DOHH2 (cell line): ENCODE results near the gene VAPA.

Source experiments
- H3F3A ChIP-seq: fragments of 200-600 bp; sonication (generic), shearing (Covaris generic); 2 replicates; pipeline ENCODE4 v1.6.0; 2016; ENCODE audit warnings: antibody characterized with exemption, mild to moderate bottlenecking; ENCODE audit not compliant: control insufficient read depth, insufficient read depth
- H3K27ac ChIP-seq: fragments of 200-600 bp; sonication (generic); 2 replicates; pipeline ENCODE4 v1.5.1; 2014; ENCODE audit warnings: low read depth, mild to moderate bottlenecking, low read length, moderate library complexity
- H3K27me3 ChIP-seq: fragments of 200-600 bp; sonication (generic); 2 replicates; pipeline ENCODE4 v1.6.1; 2014; ENCODE audit warnings: mild to moderate bottlenecking, low read length, mixed read lengths; ENCODE audit not compliant: control insufficient read depth
- H3K36me3 ChIP-seq: fragments of 200-600 bp; sonication (generic); 2 replicates; pipeline ENCODE4 v1.6.1; 2014; ENCODE audit warnings: mild to moderate bottlenecking, low read length, moderate library complexity, mixed read lengths; ENCODE audit not compliant: control insufficient read depth
- H3K4me1 ChIP-seq: fragments of 200-600 bp; sonication (generic); 2 replicates; pipeline ENCODE4 v1.6.1; 2014; ENCODE audit warnings: mild to moderate bottlenecking, low read length, mixed read lengths; ENCODE audit not compliant: control insufficient read depth
- H3K4me2 ChIP-seq: fragments of 200-600 bp; sonication (generic); 2 replicates; pipeline ENCODE4 v1.6.0; 2014; ENCODE audit warnings: mild to moderate bottlenecking, low read length, moderate library complexity
- H3K4me3 ChIP-seq: fragments of 200-600 bp; sonication (generic); 2 replicates; pipeline ENCODE4 v1.5.1; 2014; ENCODE audit warnings: mild to moderate bottlenecking, low read length, mixed read lengths
- H3K79me2 ChIP-seq: fragments of 200-600 bp; sonication (generic); 2 replicates; pipeline ENCODE4 v1.6.1; 2014; ENCODE audit warnings: mild to moderate bottlenecking, low read length, mixed read lengths; ENCODE audit not compliant: control insufficient read depth
- H3K9me2 ChIP-seq: fragments of 200-600 bp; sonication (generic); replicated peaks from 2 replicates; pipeline ENCODE4 v1.6.1; 2014; ENCODE audit warnings: mild to moderate bottlenecking, low read length, mixed read lengths; ENCODE audit not compliant: control insufficient read depth
- H3K9me3 ChIP-seq: fragments of 200-600 bp; sonication (generic); 2 replicates; pipeline ENCODE4 v1.6.1; 2014; ENCODE audit warnings: antibody characterized with exemption, low read length, mixed read lengths; ENCODE audit not compliant: control insufficient read depth, insufficient read depth
- H4K20me1 ChIP-seq: fragments of 200-600 bp; sonication (generic); 2 replicates; pipeline ENCODE4 v1.6.0; 2014; ENCODE audit warnings: low read depth, mild to moderate bottlenecking, antibody characterized with exemption, low read length, moderate library complexity; ENCODE audit not compliant: control insufficient read depth, insufficient read depth
- CTCF ChIP-seq: fragments of 200-600 bp; sonication (generic); IDR thresholded peaks from one replicate; pipeline ENCODE4 v1.5.1; 2014; ENCODE audit warnings: antibody characterized with exemption, mild to moderate bottlenecking, low read depth, low read length; ENCODE audit not compliant: poor library complexity, severe bottlenecking
- EZH2phosphoT487 ChIP-seq: fragments of 200-600 bp; sonication (generic); IDR thresholded peaks from 2 replicates; pipeline ENCODE4 v1.6.1; 2017; ENCODE audit warnings: borderline replicate concordance, mild to moderate bottlenecking, antibody characterized with exemption, low read length, moderate library complexity, mixed read lengths

VAPA gene

GRCh38 chr18:9941103-9941502 is 27.3 kb downstream of the VAPA start:
- H4K20me1 ChIP-seq = no peaks in the 10 kb centered on the region
- H3K9me2 ChIP-seq = no peaks in the 10 kb centered on the region
- no peaks in the 10 kb centered on the region for H3K4me1 ChIP-seq
- H3K9me3 ChIP-seq = no peaks in the 10 kb centered on the region
- no peak overlapping the region for H3K4me3 ChIP-seq
- H3K4me2 ChIP-seq = no peak overlapping the region
- no peak for TF ChIP-seq CTCF
- no peak for TF ChIP-seq EZH2phosphoT487
- no peak overlapping the region for H3K27ac ChIP-seq
- H3F3A ChIP-seq = no peaks in the 10 kb centered on the region
- peaks cover 32% of the 10 kb centered on the region for H3K79me2 ChIP-seq
- H3K36me3 ChIP-seq = peaks cover 82% of the 10 kb centered on the region
- H3K27me3 ChIP-seq = no peaks in the 10 kb centered on the region

GRCh38 chr18:9941660-9942059 is 27.8 kb downstream of the VAPA start:
- Histone ChIP-seq H3F3A (no peaks in the 10 kb centered on the region), H3K4me2 (no peak overlapping the region), H3K27me3 (no peaks in the 10 kb centered on the region), H3K9me3 (no peaks in the 10 kb centered on the region), H3K4me1 (no peaks in the 10 kb centered on the region), H4K20me1 (no peaks in the 10 kb centered on the region), H3K4me3 (no peak overlapping the region), H3K36me3 (peaks cover 82% of the 10 kb centered on the region), H3K27ac (no peak overlapping the region), H3K79me2 (peaks cover 29% of the 10 kb centered on the region), H3K9me2 (no peaks in the 10 kb centered on the region)
- TF ChIP-seq EZH2phosphoT487 (no peak), CTCF (no peak)

- Histone ChIP-seq H3K36me3 (peaks cover 78% of the 10 kb centered on the region), H3K4me1 (no peaks in the 10 kb centered on the region), H3K4me2 (no peak overlapping the region), H3K9me3 (no peaks in the 10 kb centered on the region), H4K20me1 (no peaks in the 10 kb centered on the region), H3K79me2 (peaks cover 18% of the 10 kb centered on the region), H3K9me2 (no peaks in the 10 kb centered on the region), H3K4me3 (no peak overlapping the region), H3F3A (no peaks in the 10 kb centered on the region), H3K27me3 (no peaks in the 10 kb centered on the region), H3K27ac (no peak overlapping the region)
- TF ChIP-seq EZH2phosphoT487 = no peak
- no peak for TF ChIP-seq CTCF
Observed at GRCh38 chr18:9943311-9943710, 29.5 kb downstream of the VAPA start.
